Inflammatory macrophage (primary cell): ENCODE results near the gene CTNNA2.

Source experiments
- DNase-seq, 2 donors: peaks; one replicate each; pipeline ENCODE4 v3.0.0-alpha.2; 2020 to 2022

Gene CTNNA2

DNA sequence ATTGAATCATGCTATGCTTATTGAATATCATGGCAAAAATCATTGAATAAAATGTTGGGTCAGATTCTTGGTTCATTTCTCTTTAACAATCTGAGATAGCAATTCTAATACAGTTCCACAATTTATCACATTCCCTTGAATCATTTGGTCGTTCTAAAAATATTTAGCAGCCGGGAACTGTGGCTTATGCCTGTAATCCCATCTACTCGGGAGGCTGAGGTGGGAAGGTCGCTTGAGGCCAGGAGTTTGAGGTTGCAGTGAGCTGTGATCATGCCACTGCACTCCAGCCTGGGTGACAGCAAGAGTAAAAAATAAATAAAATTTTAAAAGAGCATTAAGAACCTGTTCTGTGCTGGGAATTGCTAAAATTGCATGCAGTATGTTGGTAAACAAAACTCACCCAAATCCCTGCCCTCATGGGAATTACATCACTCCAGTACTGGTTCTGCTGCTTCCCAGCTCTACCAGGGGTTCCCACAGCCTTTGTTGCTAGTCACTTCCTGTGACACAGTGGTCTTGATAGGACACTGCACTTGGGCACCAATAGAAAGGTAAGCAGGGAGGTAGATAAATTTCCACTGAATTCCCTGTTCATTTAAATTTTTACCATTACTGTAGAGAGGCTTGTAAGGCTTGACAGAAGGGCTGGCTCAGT, 200.4 kb downstream of the CTNNA2 start:
- no peak for DNase-seq

DNA sequence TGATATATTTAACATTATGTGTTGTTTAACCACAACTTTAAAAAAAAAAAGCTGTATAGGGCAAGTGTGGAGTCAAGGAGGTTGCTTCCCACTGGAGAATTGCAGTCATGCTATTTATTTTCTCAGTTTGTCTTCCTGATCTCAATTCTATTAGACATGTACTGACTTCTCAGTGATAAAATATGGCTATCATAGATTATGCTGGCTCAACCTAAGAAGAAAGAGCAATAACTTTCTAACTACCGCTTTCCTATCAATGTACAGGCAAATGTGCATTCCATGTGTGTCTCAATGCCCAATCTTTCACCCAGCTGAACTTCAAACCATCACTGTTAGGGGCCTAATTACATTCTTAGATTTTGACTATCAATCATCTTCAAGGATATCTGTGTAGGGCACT, 201.4 kb downstream of the CTNNA2 start:
- DNase-seq: no peak

DNA sequence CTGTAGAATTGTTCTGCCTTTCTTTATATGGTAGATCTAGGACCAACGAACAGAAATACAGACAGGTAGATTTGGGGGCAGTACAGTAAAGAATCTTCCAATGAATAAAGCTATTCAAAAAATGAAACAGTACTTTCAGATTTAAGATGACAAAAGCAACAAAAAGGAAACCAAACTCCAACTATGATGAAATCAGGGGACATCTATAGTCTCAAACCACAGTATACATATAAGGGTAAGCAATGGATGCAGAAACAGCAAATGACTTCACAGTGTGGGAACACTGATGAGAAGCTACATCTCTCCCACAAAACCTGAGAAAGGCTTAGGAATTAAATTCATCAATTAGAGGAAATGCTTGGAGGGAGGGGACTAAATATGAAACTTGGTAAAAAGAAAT, 202.5 kb downstream of the CTNNA2 start:
- DNase-seq: no peak

DNA sequence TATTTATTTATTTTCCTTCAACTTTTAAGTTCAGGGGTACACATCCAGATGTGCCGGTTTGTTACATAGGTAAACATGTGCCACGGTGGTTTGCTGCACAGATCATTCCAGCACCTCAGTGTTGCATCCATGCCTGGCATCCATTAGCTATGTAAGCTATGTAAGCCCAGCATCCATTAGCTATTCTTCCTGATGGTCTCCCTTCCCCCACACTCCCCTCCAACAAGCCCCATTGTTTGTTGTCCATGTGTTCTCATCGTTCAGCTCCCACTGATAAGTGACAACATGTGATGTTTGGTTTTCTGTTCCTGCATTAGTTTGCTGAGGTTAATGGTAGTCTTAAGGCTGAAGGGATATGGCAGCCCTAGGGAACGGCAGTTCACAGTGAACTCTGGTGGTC, 203.4 kb downstream of the CTNNA2 start:
- no peak for DNase-seq

DNA sequence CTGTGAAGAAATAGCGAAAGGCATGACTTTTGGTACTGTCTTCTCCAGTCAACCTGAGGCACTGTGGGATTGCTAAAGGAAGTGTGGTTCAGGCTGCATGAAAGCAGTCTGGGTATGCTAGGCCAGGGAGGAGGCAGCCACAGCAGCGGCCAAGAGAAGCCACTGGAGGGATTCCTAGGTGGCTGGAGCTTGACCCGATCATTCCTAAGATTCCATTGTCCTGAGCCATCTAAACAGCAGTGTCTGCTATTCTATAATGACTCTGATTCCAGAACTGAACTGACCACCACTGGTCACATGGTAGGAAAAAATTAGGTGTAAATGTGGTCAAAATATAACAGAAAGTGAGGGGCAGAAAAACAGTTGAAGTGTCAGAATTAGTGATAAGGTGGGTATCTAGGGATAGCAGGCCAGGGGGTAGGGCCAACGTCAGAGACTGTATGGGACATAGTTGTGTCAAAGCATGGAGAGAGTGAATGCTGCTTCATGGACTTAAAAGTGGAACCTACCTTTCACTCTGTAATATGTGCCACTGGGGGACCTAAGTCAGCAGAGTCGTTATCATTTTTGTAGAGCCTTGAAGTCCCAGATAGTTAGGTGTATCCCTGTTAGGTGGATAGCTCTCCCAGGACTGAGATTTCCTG, 204.6 kb downstream of the CTNNA2 start:
- DNase-seq: no peak

DNA sequence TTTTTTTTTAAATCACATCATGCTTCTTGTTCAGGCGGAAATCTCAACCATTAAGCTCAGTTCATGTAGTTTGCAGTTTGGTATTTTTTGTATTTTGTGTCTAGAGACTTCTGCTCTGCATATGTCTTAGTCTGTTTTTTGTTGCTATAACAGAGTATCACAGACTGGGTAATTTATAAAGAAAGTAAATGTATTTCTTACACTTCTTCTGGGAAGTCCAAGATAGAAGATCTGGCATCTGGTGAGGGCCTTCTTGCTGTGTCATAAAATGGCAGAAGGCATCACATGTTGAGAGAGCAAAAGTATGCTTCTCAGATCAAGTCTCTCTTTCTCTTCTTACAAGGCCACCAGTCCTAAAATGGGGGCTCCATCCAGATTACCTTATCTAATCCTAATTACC, 208.2 kb downstream of the CTNNA2 start:
- DNase-seq: no peak

DNA sequence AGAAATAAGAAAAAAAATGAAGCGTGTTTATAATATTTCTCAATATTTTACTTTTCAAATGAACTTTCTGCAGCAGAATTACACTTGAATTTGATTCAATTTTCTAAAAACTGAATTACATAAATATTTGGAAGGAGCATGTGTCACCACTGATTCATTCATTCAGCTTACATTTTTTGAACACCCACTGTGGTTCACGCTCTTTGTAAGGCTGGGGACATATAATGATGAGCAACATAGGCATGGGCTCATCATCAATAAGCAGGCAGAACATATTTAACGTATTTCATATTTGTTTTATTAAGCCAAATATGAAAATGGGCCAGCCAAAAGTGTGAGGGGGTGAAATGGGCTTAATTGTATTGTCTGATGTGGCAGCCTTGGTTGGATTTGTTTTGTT, 209.1 kb downstream of the CTNNA2 start:
- no peak for DNase-seq

DNA sequence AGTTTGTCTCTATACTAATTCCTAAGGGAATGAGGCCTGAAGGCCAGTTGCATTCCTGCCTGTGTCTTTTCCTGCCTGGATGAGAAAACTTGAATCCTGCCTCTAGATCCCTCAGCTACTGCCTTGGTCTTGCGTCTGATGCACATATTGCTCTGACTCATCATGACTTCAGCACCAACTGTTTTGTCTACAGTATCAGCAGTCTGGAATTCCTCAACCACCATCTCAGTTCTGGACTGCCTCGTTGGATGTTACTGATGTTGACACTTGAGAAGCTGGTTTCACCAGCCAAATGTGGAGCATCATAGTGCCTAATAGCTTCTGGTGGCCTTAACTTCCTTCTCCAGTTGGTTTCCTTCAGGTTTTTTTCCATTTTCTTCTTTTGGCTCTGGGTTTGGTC, 211.0 kb downstream of the CTNNA2 start:
- DNase-seq: no peak

DNA sequence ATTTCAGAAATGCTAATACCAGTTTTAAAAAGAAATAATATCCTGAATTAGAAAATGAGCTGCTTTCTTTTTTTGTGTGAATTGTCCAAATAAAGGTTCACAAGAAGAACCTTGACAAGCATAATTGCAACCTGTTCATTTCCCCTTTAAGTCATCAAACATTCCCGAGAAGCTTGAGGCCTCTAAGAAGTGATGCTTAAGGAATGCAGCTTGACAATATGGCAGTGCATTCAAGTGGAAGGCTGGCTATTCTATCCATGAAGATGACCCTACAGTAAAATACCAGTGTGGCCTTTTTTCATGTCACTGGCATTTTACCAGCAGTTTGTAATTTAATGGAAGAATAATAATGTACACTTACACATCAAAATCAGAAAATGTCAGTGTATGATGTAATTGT, 216.7 kb downstream of the CTNNA2 start:
- DNase-seq: no peak

DNA sequence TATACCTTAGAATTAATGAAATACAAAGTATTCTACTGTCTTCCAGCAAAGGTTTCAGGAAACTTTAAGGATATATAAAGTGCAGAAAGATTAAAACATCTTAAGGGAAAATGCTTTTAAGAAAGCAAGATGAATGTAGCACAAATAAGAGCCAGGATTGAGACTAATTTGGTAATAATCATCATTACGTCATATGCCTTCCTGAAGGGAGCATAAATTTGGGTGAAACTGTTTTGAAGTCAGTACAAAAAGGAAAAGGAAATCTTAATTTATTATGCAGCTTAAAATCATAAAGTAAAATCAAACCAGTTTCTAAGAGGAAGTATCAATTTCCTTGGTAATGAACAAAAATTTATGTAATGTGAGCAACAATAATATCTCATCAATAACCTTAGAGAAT, 221.7 kb downstream of the CTNNA2 start:
- no peak for DNase-seq

DNA sequence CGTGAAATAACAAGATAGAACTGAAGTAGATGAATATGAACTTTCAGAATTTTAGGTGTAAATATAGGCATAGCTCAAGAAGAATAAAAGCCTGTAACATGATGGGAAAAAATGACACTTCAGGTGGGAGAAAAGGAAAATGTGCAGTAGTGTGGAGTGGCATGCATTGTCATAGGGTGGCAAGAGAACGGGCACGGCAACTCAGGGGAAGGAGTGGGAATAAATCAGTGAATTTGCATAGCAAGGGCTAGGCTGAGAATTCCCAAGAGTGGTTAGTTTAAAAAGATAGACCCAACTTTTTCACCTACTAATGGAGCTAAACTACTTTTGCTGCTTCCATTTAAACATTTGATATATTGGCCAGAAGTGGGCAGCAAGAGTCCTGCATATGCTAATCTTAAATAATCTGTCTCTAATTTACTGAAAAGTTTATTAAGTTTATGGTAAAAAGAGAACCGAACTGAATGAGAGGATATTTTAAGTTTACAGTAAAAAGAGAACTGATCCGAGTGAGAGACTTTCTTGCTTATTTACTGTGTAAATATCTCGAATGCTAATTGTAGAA, 228.1 kb downstream of the CTNNA2 start:
- DNase-seq: no peak

DNA sequence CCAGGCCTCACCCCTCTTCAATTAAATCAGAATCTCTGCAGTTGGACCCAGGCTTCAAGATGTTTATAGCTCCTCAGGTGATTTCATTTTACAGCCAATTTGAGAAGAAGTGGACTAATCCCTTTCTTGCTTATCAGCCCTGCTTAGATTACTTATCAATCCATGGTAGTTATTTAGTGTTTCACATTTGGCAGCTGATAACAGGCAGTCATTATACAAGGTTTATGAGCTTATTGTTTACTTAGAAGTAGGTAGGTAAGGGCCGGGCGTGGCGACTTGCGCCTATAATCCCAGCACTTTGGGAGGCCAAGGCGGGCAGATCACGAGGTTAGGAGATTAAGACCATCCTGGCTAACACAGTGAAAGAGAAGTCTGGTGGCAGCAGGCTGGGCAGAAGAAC, 237.5 kb downstream of the CTNNA2 start:
- no peak for DNase-seq

DNA sequence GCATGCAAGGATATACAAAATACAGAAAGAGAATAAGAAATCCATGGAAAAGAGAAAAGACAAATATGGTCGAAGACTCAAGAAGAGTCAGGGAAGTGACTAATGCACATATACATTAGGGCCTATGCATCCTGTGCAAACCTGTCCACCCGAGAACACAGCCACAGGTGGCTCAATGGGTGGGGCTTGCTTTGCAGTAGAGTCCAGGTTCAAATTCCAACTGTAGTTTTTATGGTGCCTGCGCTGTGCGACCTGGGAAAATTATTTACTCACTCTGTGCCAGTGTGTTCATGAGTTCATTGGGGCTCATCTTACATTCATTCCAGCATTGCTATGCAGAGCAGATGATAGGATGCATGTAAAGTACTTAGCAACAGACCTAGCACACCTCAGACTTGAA, 244.7 kb downstream of the CTNNA2 start:
- no peak for DNase-seq

DNA sequence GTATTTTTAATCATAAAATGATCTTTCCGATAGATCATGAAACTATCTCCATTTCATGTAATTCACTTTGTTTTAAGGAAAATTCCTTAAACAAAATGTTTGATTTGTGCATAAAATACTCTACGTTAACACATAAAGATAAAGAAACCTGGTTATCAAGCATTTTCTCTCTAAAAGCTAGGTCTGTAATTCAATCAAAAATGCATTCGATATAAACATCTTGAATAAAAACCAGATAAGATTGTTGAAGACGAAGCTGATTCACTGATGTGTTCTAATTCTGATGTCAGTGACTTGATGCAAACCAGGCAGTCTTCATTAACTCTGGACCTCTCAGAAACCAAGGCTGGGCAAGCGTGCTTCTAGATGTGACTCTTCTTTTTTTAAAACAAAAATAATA, 245.2 kb downstream of the CTNNA2 start:
- DNase-seq: no peak

DNA sequence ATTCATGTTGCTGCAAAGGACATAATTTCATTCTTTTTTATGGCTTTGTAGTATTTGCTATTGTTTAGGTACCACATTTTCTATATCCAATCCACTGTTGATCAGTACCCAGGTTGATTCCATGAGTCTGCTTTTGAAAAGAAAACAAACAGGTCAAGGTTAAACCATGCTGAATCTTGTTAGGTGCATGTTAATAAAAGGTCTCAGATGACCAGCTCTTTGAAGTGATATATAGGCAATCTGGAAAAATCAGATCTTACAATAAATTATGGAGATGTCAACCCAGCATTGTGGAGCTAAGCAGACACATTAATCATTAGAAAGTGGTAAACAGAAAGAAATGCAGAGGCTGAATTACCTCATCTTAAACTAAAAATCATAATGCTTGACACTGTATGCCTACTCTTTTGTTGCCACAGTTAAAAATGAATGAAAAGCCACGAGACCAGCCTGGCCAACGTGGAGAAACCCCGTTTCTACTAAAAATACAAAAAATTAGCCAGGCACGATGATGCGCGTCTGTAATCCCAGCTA, 246.0 kb downstream of the CTNNA2 start:
- no peak for DNase-seq

DNA sequence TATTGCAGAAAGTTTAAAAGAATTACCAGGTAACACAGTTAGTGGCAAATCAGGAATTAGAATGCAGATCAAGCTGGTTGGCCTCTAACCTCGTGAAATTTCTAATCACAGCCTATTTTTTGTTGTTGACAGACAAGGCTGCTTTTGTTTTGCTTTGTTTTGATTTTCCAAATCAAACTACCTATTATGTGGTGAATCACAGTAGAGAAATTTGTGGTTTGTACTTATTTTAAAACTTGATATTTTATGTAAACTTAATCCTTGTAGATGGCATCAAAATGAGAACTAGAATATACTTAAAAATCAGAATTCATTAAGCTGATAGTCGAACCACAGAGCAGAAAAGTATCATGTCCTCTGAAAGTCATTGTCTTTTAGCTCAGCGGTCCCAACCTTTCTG, 258.1 kb downstream of the CTNNA2 start:
- no peak for DNase-seq

DNA sequence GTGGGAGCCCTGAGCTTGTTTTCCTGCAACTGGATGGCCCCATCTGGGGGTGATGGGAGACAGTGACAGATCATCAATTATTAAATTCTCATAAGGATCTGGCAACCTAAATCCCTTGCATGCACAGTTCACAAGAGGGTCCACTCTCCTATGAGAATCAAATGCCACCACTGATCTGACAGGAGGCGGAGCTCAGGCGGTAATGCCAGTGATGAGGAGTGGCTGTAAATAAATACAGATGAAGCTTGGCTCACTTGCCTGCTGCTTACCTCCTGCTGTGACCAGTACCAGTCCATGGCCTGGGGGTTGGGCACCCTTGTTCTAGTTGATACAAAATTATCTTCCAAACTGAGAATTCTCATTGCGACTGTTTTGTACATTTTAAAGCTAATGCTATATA, 258.6 kb downstream of the CTNNA2 start:
- no peak for DNase-seq

DNA sequence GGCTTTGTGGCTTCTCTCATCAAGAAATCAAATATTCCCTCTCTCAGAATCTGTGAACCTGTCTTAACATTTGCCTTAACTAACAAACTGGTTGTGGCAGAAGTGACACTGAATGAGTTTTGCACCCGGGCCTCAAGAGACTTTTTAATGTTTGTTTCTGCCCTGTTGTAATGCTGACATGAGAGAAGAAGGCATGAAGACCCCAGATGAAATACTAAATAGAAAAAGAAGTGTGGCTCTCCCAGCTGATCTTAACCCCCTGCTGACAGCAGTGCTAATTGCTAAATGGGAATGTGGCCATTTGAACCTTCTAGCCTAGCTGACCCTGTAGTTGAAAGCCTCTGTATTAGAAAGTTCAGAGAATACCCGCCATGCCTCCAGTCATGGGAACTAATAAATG, 261.2 kb downstream of the CTNNA2 start:
- no peak for DNase-seq

DNA sequence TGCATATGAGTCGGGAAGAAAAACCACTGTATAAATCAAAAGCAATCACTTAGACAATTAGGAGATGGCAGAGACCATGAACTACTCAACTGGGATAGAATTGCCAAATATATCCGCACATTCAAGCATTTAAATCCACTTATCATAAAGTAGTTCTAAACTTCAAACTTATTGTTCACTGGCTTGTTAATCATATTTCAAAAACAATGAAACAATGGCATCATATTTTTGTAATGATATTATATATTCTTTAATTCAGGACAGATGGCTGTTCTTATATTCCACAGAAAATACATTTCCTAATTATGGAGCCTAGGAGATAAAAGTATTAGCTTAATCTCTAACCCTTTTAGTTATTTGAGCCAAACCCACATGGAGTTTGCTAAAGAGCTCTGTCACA, 263.6 kb downstream of the CTNNA2 start:
- no peak for DNase-seq

DNA sequence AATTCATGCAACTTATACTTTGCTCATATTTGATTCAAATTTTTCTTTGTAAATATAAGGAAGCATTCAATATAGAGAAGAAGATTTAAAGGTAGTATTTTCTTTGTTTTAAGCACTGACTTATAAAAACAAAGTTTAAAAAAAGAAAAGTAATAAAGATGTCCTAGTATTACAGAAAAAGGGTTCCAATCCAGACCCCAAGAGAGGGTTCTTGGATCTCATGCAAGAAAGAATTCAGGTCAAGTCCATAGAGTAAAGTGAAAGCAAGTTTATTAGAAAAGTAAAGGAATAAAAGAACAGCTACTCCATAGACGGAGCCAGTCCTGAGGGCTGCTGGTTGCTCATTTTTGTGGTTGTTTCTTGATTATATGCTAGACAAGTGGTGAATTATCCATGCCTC, 267.9 kb downstream of the CTNNA2 start:
- no peak for DNase-seq

DNA sequence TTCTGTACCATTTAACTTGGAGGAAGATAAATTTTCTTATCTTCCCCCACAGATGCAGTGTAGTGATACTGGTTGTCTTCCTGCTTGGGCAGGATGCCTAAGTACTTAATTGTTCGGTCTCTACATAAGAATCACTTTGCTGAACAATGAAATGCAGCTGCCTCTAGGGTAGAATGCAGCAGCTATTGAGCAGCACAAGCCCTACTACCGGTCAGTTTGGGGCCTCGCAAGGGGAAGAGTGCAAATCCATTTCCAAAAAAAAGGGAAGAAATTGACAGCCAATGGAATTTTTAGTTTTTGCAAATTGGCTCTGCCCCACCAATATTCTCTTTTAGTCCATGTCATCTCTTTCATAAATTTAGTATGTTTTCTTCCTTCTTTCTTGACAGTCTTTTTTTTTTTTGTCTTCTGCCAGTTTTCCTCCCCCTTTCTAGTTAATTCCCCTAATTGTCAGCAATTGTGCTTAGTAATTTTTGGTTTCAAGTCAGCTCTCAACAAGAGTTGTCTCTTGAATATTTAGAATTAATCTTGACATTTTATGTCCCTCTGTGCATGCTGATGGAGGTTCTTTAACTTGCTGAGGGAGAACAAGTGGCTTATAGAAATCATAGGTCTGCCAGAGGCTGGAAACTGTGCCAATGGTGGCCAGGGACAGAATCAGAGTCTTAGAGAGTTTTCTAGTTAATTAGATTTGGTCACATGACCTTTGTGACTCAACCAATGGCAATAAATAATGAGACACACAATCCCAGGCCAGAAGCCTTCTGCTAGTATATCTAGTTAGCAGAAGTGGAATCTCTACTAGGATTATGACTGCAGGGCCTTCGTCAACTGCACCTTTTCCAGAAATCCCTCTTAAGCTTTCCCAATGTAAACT, 270.0 kb downstream of the CTNNA2 start:
- no peak for DNase-seq

DNA sequence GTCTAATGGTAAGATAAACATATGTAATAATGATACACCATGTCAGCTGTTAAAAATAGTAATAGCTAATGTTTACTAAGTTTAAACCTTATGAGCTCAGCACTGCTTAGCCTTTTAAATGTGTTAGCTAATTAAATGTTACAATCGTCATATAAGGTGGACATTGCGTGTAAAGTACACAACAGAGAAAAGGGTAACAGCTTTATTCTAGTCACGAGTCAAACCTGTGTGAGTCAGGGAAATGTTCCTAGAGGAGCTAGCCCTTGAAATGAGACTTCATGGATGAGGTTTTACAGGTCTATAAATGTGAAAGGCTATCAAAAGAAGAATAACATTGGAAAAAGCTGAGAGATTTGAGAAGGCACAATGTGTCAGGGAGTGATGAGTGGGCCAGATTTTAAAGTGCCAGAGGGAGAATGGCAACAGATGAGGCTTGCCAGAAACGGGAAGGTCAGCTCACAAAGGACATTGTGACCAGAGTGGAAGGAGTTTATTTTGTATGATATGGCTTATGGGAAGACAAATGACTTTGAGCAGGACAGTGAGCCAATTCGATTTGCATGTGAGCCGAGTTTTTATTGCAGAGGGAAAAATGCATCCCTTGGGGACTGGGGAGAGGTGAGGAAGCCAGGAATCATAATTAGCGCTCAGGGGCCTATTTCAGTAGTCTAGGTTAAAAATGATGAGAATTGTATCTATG, 276.3 kb downstream of the CTNNA2 start:
- no peak for DNase-seq

DNA sequence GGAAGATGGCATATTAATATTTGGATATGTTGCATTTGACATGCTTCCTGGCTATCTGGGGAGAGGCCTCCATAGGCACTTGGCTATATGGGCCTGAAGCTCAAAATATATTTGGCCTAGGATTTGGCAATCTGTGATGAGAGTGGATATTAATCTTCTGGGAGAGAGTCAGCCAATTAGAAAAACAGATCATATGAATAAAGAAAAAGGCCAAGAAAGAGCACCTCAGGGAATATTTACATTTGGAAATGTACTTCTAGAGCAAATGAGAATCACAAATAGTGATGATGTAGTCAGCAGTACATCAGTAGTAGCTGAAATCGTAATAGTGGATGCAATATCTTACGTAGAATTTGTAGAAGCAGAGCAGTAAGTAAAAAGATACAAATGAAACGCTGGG, 277.0 kb downstream of the CTNNA2 start:
- DNase-seq: no peak
